Measurements from ENCODE around the gene TIMM10B. TPM values are rescaled to one million over a fixed set of nuclear protein-coding genes. Genes with fewer than 3 reads are reported as not detected.

TIMM10B gene, protein sequence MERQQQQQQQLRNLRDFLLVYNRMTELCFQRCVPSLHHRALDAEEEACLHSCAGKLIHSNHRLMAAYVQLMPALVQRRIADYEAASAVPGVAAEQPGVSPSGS
- total RNA-seq (ENCODE audit: low replicate concordance), result 31.2 and 35.7 TPM in 2 replicates
- long read RNA-seq, transcript TIMM10B-201 (3 exons, 2,840 nt), result major isoform, 69 of 75 reads
- long read RNA-seq, partial matches to known transcripts, result 0 of 75 reads
- long read RNA-seq, other reads (novel, unspliced or antisense), result 2 of 75 reads

DNA sequence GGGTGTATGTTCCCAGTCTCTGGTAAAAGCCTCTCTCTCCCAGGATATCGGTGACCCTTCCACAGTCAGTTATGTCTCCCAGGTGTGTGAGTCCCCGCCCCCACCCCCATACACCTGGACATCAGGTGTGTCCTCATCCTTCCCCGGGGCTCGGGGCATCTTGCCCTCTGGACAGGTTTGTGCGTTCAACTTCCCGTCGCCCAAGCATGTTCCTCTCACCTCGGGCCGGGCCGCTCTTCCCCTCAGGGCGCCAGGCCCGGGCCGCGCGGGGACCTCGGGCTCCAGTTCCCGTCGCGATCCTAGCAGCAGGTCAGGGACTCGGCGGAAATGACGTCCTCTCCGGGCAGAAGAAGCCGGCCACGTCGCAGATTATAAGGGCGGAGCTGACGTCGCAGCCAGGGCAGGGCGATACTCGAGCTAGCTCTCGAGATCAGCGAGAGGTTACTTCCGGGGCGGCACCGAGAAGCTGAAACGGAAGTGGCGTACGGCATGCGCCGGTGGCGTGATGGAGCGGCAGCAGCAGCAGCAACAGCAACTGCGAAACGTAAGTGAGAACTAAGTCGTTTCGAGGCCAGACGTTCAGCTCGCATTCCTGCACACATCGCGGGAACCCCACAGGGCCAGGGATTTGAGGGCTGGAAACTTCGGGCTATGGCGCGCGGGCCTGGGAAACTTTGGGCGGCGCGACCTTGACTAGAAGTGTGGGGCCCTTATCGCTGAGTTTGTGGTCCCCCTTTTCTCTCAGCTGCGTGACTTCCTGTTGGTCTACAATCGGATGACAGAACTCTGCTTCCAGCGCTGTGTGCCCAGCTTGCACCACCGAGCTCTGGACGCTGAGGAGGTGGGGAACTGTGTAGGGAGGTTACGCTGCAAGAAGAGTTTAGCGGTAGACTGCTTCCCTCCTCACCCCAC lies at the start of gene TIMM10B, which contains the start of gene ARFIP2:
TIMM10B (plus strand) TSS at position 490 of the 912 bp plus-strand sequence; CDS start at position 506, 16 bp downstream.
ARFIP2 (minus strand) TSS at position 320 of the 912 bp plus-strand sequence. CDS start 910 bp downstream, outside the sequence.
- Mint-ChIP-seq H3K4me1 (ENCODE audit: unreplicated experiment) (peaks cover 23% of the 10 kb centered on the region), H3K27ac (peak within 1 kb of the TSS; percentile 99), H3K4me3 (peak within 1 kb of the TSS; percentile 98), H3K27me3 (no peaks in the 10 kb centered on the region), H3K9me3 (no peaks in the 10 kb centered on the region), H3K36me3 (peaks cover 25% of the 10 kb centered on the region)
- TF ChIP-seq, protein P1, sequence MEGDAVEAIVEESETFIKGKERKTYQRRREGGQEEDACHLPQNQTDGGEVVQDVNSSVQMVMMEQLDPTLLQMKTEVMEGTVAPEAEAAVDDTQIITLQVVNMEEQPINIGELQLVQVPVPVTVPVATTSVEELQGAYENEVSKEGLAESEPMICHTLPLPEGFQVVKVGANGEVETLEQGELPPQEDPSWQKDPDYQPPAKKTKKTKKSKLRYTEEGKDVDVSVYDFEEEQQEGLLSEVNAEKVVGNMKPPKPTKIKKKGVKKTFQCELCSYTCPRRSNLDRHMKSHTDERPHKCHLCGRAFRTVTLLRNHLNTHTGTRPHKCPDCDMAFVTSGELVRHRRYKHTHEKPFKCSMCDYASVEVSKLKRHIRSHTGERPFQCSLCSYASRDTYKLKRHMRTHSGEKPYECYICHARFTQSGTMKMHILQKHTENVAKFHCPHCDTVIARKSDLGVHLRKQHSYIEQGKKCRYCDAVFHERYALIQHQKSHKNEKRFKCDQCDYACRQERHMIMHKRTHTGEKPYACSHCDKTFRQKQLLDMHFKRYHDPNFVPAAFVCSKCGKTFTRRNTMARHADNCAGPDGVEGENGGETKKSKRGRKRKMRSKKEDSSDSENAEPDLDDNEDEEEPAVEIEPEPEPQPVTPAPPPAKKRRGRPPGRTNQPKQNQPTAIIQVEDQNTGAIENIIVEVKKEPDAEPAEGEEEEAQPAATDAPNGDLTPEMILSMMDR (conservative IDR thresholded peaks at IDR 0.05), result no peak
- DNase-seq (ENCODE audit: extremely low spot score, unreplicated experiment), result peak; percentile 96

DNA sequence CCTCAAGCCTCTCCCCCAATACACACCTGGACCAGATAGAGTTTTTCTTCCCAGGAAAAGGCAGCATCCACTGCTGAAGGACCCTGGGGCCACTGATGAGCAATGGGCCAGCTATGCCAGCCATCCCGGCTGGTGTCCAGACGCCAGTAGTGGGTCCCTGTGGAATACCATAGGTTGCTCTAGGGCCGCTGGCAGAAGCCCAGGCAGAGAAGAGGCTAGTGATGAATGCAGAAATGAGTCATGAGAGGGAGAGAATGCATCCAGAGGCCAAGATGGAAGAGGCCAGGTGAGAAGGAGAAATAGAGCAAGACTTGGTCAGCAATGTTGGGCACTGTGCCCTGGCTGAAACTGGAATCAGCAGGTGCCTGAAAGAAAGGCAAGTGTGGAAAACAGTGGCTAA lies 49.4 kb upstream of the TIMM10B start:
- Mint-ChIP-seq H3K36me3 (no peaks in the 10 kb centered on the region), H3K9me3 (no peaks in the 10 kb centered on the region), H3K4me1 (ENCODE audit: unreplicated experiment) (no peaks in the 10 kb centered on the region), H3K27ac (no peak overlapping the region), H3K27me3 (peaks cover 10% of the 10 kb centered on the region), H3K4me3 (no peak overlapping the region)
- DNase-seq (ENCODE audit: extremely low spot score, unreplicated experiment), result no peak
- TF ChIP-seq, protein P1 (conservative IDR thresholded peaks at IDR 0.05), result no peak

DNA sequence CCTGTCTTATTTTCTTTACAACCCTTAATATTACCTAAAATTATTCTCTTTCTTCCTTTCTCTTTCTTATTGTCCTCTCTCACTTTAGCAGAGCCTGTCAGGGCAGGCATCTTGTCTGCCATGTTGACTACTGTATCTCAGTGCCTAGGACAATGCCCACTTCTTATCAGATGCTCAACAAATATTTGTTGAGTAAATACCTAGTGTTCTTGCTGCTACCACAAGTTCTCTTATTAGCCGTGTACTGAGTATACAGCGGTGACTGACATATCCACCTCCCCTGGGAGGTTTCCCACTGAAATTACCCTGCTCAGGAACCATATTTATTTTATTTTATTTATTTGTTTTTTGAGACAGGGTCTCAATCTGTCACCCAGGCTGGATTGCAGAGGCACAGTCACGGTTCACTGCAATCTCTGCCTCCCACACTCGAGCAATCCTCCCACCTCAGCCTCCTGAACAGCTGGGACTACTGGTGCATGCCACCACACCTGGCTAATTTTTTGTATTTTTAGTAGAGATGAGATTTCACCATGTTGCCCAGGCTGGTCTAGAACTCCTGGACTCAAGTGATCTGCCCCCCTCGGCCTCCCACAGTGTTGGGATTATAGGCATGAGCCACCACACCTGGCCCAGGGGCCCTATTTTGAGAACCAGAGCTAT lies 47.2 kb upstream of the TIMM10B start:
- H3K4me3 Mint-ChIP-seq, result no peak overlapping the region
- H3K27me3 Mint-ChIP-seq, result no peaks in the 10 kb centered on the region
- TF ChIP-seq, protein P1 (conservative IDR thresholded peaks at IDR 0.05), result no peak
- no peaks in the 10 kb centered on the region for H3K4me1 Mint-ChIP-seq (ENCODE audit: unreplicated experiment)
- no peaks in the 10 kb centered on the region for H3K9me3 Mint-ChIP-seq
- DNase-seq (ENCODE audit: extremely low spot score, unreplicated experiment), result no peak
- no peaks in the 10 kb centered on the region for H3K36me3 Mint-ChIP-seq
- H3K27ac Mint-ChIP-seq, result no peak overlapping the region

DNA sequence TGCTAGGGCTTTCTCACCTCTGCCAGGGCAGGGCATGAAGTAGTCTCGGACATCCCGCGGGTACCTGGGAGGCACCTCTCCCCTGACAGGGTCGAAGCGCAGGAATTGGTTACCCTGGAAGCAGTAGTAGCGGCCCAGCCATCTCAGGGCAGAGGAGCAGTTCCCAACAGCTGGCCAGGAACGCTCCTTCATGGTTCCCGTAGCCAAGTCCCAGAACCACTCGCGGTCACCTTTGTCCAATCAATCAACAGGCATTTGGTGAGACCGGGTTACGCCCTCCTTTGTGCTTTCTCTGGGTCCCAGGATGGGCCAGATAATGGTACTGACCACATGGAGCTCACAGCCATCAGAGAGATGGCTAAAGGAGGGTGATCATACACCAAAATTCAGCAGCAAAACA lies 43.9 kb upstream of the TIMM10B start:
- TF ChIP-seq, protein P1 (conservative IDR thresholded peaks at IDR 0.05), result no peak
- no peaks in the 10 kb centered on the region for H3K27me3 Mint-ChIP-seq

DNA sequence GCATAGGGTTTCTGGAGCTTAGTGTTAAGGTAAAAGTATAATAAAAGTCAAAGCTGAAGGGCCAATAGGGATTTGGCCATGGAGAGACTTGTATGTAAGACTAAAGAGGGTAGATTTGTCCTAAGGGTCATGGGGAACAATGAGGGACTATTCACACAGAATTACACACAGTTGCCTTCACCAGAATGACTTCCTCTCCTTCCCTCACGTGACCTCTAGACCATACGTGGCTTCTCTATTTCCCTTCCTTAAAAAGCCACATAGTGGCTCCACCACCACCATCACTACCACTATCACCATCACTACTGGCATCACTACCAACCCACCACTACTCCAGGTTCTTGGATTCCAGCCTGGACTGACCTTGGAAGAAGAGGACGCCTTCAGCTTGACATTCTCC lies 43.3 kb upstream of the TIMM10B start:
- H3K36me3 Mint-ChIP-seq, result no peaks in the 10 kb centered on the region
- H3K27me3 Mint-ChIP-seq, result no peaks in the 10 kb centered on the region
- no peak for DNase-seq (ENCODE audit: extremely low spot score, unreplicated experiment)
- TF ChIP-seq, protein P1 (conservative IDR thresholded peaks at IDR 0.05), result no peak
- H3K9me3 Mint-ChIP-seq, result no peaks in the 10 kb centered on the region
- no peak overlapping the region for H3K4me3 Mint-ChIP-seq
- no peak overlapping the region for H3K27ac Mint-ChIP-seq
- no peaks in the 10 kb centered on the region for H3K4me1 Mint-ChIP-seq (ENCODE audit: unreplicated experiment)

More for the DNA sequence above, 43.9 kb upstream of the TIMM10B start:
- Mint-ChIP-seq H3K9me3 (no peaks in the 10 kb centered on the region), H3K4me1 (ENCODE audit: unreplicated experiment) (no peaks in the 10 kb centered on the region), H3K4me3 (no peak overlapping the region), H3K36me3 (no peaks in the 10 kb centered on the region), H3K27ac (no peak overlapping the region)
- no peak for DNase-seq (ENCODE audit: extremely low spot score, unreplicated experiment)
